RWPE1 (cell line): ENCODE data around the gene SLC26A4.

ENCODE experiments used
- CTCF ChIA-PET: fragments of 350-600 bp; sonication (Branson Sonifier 250); formaldehyde crosslinking; extraction: SDS; loops from one replicate; lab custom pipeline; 2021; lab: Yijun Ruan, JAX
- POLR2A ChIA-PET: fragments of 400-600 bp; formaldehyde crosslinking; extraction: SDS; loops from one replicate; lab custom pipeline; 2020; ENCODE audit warnings: antibody characterized with exemption; ENCODE audit not compliant: low non-redundant PET; lab: Yijun Ruan, JAX
- DNase-seq: peaks from one replicate; pipeline ENCODE4 v3.0.0; 2012; ENCODE audit warnings: low spot score
- H3K27ac ChIP-seq: fragments of 450-650 bp; 2 replicates; pipeline ENCODE4 v1.5.1; 2017
- TF ChIP-seq, protein P1 (sequence below): fragments of 450-650 bp; conservative IDR thresholded peaks from 2 replicates; pipeline ENCODE4 v1.5.1; 2017; ENCODE audit warnings: low read depth, mild to moderate bottlenecking

Gene SLC26A4

DNA sequence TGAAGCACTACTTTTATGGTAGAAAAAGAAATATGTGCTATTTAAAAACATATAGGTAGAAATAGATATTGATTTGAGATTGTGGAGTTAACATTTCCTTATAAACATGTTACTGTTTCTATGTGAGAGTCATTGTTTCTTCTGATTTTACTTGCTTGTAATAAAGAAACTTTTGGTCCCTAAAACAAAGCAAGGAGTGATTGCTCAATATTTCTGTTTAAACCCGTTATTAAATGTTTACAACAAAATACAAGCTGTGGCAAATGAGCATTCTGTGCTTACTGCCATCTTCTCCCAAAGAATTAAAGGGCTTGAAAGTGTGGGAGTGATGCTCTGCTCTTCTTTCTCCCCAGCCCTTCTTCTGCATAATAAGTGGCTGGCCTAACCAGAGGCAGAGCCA is 60.7 kb downstream of the SLC26A4 start:
- CTCF ChIA-PET = no interaction called here
- no peak overlapping the region for H3K27ac ChIP-seq

DNA sequence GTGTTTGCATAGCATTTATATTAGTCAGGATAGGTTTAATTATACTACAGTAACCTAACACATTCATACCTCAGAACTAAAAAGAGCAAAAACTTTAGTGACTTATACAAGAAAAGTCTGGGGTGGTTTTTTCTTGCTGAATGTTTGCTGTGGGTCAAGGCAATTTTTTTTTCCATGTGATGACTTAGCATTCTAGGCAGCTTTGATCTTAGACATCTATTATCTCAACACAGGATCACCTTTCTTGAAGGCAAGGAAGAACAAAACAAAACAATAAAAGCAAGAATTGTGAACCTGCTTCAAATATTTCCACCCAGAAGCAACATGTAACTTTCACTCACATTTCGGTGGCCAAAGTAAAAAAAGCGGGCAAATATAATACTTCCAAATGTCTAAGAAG is 62.6 kb downstream of the SLC26A4 start:
- TF ChIP-seq, protein P1, sequence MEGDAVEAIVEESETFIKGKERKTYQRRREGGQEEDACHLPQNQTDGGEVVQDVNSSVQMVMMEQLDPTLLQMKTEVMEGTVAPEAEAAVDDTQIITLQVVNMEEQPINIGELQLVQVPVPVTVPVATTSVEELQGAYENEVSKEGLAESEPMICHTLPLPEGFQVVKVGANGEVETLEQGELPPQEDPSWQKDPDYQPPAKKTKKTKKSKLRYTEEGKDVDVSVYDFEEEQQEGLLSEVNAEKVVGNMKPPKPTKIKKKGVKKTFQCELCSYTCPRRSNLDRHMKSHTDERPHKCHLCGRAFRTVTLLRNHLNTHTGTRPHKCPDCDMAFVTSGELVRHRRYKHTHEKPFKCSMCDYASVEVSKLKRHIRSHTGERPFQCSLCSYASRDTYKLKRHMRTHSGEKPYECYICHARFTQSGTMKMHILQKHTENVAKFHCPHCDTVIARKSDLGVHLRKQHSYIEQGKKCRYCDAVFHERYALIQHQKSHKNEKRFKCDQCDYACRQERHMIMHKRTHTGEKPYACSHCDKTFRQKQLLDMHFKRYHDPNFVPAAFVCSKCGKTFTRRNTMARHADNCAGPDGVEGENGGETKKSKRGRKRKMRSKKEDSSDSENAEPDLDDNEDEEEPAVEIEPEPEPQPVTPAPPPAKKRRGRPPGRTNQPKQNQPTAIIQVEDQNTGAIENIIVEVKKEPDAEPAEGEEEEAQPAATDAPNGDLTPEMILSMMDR = no peak
- H3K27ac ChIP-seq = no peak overlapping the region
- ChIA-PET POLR2A (no interaction called here), CTCF (no interaction called here)
- DNase-seq = no peak

More for the DNA sequence above, 60.7 kb downstream of the SLC26A4 start:
- POLR2A ChIA-PET = no interaction called here
- TF ChIP-seq, protein P1 = no peak
- no peak for DNase-seq

DNA sequence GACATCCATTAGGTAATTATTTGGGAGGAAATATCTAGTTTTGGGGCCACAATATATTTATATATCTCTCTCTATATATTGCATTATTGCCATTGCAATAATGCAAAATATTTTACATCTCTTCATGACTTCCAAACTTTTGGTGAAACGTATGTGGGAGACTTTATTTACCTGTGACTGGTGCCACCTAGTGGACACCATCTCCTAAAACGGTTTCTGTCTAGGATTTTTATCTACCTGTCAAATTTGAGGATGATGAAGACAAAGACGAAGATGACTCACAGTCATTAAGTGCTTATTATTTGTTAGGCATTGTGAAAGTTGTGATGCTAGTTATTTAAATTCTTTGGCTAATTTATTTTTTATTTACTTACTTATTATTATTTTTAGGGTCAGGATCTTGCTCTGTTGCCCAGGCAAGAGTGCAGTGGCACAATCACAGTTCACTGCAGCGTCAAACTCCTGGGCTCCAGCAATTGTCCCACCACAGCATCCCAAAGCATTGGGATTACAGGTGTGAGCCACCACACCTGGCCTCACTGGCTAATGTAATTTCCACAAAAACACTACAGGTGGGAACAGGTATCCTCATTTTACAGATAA is 64.6 kb downstream of the SLC26A4 start:
- CTCF ChIA-PET = interaction anchor here (0.6 kb wide), 1 partner anchor 557 kb away, joined by 5 read pairs; no protein-coding TSS in a partner anchor
- TF ChIP-seq, protein P1 = peak; percentile 80
- POLR2A ChIA-PET = no interaction called here
- DNase-seq = peak; percentile 76
- no peak overlapping the region for H3K27ac ChIP-seq

DNA sequence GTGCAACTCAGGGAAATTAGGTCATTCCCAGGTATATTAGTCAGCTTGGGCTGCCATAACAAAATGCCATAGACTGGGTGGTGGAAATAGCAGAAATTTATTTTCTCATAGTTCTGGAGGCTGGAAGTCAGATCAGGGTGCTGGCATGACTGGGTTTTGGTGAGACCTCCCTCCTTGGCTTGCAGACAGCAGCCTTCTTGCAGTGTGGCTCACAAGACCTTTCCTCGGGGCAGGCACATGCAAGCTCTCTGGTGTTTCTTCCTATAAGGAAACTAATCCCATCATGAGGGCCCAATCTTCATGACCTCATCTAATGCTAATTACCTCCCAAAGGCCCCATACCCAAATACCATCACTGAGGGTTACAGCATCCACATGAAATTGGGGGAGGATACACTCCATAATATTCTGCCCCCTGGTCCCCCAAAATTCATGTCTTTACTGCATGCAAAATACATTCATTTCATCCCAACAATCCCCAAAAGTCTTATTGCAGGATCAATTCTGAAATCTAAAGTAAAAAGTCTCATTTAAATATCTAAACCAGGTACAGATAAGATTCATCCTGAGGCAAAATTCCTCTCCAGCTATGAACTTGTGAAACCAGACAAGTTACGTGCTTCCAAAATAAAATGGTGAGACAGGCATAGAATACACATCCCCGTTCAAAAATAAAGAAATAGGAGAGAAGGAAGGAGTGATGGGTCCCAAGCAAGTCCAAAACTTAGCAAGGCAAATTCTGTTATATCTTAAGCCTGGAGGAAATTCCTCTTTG is 65.9 kb downstream of the SLC26A4 start:
- ChIA-PET POLR2A (no interaction called here), CTCF (interaction anchor here (1.0 to 1.1 kb wide), 2 partner anchors 263 to 525 kb away, joined by 3 read pairs; no protein-coding TSS in a partner anchor)
- H3K27ac ChIP-seq = no peak overlapping the region
- TF ChIP-seq, protein P1 = no peak
- DNase-seq = no peak

DNA sequence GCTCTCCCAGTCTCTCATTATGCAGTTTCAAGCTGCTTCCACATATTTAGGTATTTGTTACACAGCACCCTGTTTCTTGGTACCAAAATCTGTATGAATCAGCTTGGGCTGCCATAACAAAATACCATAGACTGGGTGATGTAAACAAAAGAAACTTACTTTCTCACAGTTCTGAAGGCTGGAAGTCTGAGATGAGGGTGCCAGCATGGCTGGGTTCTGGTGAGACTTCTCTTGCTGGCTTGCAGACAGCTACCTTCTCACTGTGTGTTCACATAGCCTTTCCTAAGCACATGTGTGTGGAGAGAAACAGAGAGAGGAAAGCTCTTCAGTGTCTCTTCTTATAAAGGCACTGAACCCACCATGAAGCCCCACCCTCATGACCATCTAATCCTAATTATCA is 67.6 kb downstream of the SLC26A4 start:
- TF ChIP-seq, protein P1 = no peak
- no peak for DNase-seq
- ChIA-PET CTCF (no interaction called here), POLR2A (no interaction called here)
- no peak overlapping the region for H3K27ac ChIP-seq

DNA sequence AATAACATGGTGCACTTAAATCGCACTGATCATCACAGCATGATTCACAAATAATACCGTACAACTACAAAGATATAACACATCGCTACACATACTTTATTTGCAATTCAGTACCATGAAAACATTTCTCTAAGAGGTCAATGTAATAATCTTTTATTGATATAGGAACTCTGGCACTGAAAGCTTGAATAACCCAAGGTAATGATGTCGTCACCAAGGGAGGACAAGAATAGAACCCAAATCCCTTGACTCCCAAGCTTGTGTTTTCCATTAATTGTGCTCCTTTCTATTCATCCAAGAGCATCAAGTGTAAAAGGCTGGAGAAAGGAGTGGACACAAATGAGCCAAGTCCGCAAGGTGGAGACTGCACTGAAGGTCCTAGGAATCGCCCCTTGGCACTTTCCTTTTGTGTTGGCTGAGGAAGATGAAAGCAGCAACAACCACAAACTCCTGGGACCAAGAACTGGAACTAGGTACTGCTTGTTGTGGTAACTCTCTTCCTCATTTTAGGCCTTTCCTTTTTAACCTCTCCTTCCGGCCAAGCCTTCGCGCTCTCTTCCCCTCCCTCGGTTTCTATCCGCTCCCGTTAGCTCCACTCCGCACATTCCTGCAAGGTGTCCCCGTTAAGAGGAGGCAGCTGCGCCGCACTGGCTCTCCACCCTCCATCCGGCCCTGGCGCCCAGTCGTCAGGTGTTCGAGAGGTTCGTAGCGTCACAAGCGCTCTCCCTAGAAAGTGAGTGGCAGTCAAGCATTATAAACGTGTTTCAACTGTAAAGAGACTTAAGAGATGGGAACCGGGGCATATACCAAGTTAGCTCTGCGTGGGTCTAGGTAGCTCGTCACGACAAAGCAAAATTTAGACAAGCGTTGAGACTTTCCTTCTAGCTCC is 82.3 kb downstream of the SLC26A4 start:
- H3K27ac ChIP-seq = peak overlapping the region; percentile 95
- ChIA-PET POLR2A (interaction anchor here (0.6 kb wide), 1 partner anchor 31 kb away, joined by 3 read pairs; no protein-coding TSS in a partner anchor), CTCF (interaction anchor here (0.5 to 1.2 kb wide), 8 partner anchors 23 to 1639 kb away, joined by 3 to 7 read pairs (median 4); no protein-coding TSS in a partner anchor)
- DNase-seq = peak; percentile 42
- TF ChIP-seq, protein P1 = no peak
